Thyroid gland (tissue), 4 donors: ENCODE results near the gene SHQ1.
"Not testable (repeated sequence)": the region's sequence is repeated elsewhere in the genome, so short reads cannot be mapped to it uniquely, and the experiment has no call there.

Experiments
- POLR2A ChIP-seq, 2 donors: fragments of 450-650 bp; IDR thresholded peaks; one replicate each; pipeline ENCODE4 v1.6.1; 2017; ENCODE audit warnings: antibody characterized with exemption in 2 of 2, mild to moderate bottlenecking in 2 of 2, moderate library complexity in 1 of 2
- TF ChIP-seq, protein P1 (sequence below), 6 experiments: fragments of 200-600 bp in 3 of 6; fragments of 450-650 bp in 3 of 6; sonication (generic) in 3 of 6; IDR thresholded peaks; one replicate each; pipeline ENCODE4 v1.5.1; 2016 to 2019; ENCODE audit warnings: antibody characterized with exemption in 6 of 6, mild to moderate bottlenecking in 2 of 6, inconsistent platforms in 1 of 6, moderate library complexity in 1 of 6

DNA sequence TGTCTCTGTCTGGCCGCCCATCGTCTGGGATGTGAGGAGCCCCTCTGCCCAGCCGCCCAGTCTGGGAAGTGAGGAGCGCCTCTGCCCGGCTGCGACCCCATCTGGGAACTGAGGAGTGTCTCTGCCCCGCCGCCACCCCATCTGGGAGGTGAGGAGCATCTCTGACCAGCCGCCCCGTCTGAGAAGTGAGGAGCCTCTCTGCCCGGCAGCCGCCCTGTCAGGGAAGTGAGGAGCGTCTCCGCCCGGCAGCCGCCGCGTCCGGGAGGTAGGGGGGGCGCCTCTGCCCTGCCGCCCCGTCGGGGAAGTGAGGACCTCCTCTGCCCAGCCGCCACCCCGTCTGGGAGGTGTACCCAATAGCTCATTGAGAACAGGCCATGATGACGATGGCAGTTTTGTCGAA lies 60.0 kb downstream of the SHQ1 start:
- TF ChIP-seq, protein P1, sequence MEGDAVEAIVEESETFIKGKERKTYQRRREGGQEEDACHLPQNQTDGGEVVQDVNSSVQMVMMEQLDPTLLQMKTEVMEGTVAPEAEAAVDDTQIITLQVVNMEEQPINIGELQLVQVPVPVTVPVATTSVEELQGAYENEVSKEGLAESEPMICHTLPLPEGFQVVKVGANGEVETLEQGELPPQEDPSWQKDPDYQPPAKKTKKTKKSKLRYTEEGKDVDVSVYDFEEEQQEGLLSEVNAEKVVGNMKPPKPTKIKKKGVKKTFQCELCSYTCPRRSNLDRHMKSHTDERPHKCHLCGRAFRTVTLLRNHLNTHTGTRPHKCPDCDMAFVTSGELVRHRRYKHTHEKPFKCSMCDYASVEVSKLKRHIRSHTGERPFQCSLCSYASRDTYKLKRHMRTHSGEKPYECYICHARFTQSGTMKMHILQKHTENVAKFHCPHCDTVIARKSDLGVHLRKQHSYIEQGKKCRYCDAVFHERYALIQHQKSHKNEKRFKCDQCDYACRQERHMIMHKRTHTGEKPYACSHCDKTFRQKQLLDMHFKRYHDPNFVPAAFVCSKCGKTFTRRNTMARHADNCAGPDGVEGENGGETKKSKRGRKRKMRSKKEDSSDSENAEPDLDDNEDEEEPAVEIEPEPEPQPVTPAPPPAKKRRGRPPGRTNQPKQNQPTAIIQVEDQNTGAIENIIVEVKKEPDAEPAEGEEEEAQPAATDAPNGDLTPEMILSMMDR (IDR thresholded peaks at IDR 0.05): not testable (repeated sequence)
- not testable (repeated sequence) for TF ChIP-seq POLR2A (IDR thresholded peaks at IDR 0.05)
